ENCODE measurements around the gene PPP1R10.

- TF ChIP-seq CTCF (optimal IDR thresholded peaks at IDR 0.05 in 1 of 3, IDR thresholded peaks at IDR 0.05 in 1 of 3, conservative IDR thresholded peaks at IDR 0.05 in 1 of 3; ENCODE audit: extremely low read depth in 1 of 3, insufficient read depth in 2 of 3, low read length in 3 of 3) (no peak), EZH2 (IDR thresholded peaks at IDR 0.05; ENCODE audit: low read length) (no peak)
These were observed 18.8 kb upstream of the PPP1R10 start for GRCh38 chr6:30635834-30636233.

Measured in keratinocyte (primary cell).